PC-3 (cell line): Measurements from ENCODE around the gene CDC42SE2.

ENCODE experiments used
- EZH2 ChIP-seq: fragments of 300-600 bp; sonication (generic); IDR thresholded peaks from one replicate; pipeline ENCODE4 v1.6.1; 2017; ENCODE audit warnings: antibody characterized with exemption, mild to moderate bottlenecking, low read length; ENCODE audit not compliant: unreplicated experiment
- EZH2phosphoT487 ChIP-seq: fragments of 300-600 bp; sonication (generic); IDR thresholded peaks from 2 replicates; pipeline ENCODE4 v1.6.1; 2018; ENCODE audit warnings: mild to moderate bottlenecking, antibody characterized with exemption, low read length, borderline replicate concordance
- TF ChIP-seq, protein P1 (sequence below): fragments of 300-600 bp; sonication (generic); conservative IDR thresholded peaks from 2 replicates; pipeline ENCODE4 v1.5.1; 2017; ENCODE audit warnings: antibody characterized with exemption, low read depth, mild to moderate bottlenecking, low read length

DNA sequence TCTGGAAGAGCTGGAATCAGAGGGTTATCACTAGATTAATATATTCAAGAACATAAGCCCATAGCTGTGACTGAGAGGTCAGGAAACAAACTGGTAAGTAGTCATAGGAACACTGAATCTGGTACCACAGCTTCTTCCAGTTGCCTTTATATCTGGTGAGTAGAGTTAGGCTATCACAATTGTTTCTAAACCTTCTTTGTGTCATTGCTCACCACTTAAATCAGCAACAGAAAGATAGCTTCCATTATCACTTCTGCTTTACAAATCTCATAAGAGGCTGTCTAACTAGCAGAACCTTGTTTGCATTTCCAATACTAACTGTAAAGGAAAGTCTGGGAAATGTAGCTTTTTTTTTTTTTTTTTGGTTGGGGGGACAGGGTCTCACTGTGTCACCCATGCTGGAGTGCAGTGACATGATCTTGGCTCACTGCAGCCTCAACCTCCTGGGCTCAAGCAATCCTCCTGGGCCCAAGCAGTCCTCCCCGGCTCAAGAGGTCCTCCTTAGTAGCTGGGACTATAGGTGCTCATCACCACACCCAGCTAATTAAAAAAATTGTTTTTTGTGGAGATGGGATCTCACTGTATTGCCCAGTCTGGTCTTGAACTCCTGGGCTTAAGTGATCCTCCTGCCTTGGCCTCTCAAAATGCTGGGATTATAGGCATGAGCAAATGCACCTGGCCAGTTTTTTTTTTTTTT, 22.0 kb downstream of the CDC42SE2 start:
- TF ChIP-seq, protein P1, sequence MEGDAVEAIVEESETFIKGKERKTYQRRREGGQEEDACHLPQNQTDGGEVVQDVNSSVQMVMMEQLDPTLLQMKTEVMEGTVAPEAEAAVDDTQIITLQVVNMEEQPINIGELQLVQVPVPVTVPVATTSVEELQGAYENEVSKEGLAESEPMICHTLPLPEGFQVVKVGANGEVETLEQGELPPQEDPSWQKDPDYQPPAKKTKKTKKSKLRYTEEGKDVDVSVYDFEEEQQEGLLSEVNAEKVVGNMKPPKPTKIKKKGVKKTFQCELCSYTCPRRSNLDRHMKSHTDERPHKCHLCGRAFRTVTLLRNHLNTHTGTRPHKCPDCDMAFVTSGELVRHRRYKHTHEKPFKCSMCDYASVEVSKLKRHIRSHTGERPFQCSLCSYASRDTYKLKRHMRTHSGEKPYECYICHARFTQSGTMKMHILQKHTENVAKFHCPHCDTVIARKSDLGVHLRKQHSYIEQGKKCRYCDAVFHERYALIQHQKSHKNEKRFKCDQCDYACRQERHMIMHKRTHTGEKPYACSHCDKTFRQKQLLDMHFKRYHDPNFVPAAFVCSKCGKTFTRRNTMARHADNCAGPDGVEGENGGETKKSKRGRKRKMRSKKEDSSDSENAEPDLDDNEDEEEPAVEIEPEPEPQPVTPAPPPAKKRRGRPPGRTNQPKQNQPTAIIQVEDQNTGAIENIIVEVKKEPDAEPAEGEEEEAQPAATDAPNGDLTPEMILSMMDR, result no peak
- TF ChIP-seq EZH2 (no peak), EZH2phosphoT487 (no peak)
